ENCODE measurements around the gene FAM168B.

The FAM168B gene

DNA sequence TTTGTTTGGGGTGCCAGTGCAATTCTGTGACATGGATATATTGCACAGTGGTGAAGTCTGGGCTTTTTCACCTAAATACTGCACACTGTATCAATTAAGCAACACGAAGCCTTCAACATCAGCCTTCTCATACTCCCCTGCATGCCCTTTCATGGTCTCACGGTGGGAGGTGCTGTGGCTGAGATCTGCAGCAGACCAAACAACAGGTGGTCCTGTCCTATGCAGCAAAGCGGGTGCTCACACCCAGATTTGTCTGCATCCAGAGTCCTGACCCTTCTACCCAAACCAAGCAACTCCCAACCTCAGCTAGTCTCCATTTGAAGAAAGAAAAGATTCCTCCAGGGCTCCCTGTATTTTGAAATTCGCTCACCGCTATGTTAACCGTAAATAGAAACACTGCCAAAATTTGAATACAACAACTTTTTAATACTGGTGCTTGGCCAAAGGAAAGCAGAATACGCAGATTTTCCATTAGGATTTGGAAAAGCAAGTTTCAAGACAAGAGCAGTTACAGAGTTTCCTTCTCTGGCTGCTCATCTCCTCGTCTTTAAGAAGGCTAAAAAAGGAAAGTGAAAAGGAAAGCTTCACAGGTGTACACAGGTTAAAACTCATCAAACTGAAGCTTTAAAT is 34.9 kb downstream of the FAM168B start:
- H2BK12ac ChIP-seq (ENCODE audit: low read length) = no peak overlapping the region
- H3K4ac ChIP-seq (ENCODE audit: low read depth, low read length) = peak overlapping the region; percentile 64
- peaks cover 14% of the 10 kb centered on the region for H3K79me2 ChIP-seq (ENCODE audit: control insufficient read depth, insufficient read depth, low read length, poor library complexity)
- peaks cover 32 to 55% of the 10 kb centered on the region in 2 experiments for H3K36me3 ChIP-seq (ENCODE audit: control insufficient read depth in 1 of 2, insufficient read depth in 2 of 2, low read length in 2 of 2)
- no peaks in the 10 kb centered on the region for H3K79me1 ChIP-seq (ENCODE audit: low read length)
- H3K27ac ChIP-seq (ENCODE audit: low read depth, low read length) = no peak overlapping the region
- H3K4me3 ChIP-seq (ENCODE audit: low read depth, low read length) = no peak overlapping the region
- no peak overlapping the region for H3K18ac ChIP-seq (ENCODE audit: low read length)
- no peak overlapping the region for H4K91ac ChIP-seq (ENCODE audit: low read depth, low read length)
- no peak overlapping the region for H2AFZ ChIP-seq (ENCODE audit: insufficient read depth, low read length, poor library complexity)
- no peak overlapping the region for H2BK5ac ChIP-seq (ENCODE audit: low read depth, low read length, poor library complexity)
- no CpG with 5 or more reads among the region's 8 CpGs for WGBS (ENCODE audit: extremely low coverage, insufficient coverage, insufficient read length)
- no peaks in the 10 kb centered on the region for H3K27me3 ChIP-seq (ENCODE audit: insufficient read depth, low read length)
- H4K8ac ChIP-seq (ENCODE audit: low read depth, low read length) = no peak overlapping the region
- H3K14ac ChIP-seq (ENCODE audit: low read length) = no peak overlapping the region
- H2AK5ac ChIP-seq (ENCODE audit: low read length) = no peak overlapping the region
- no peak overlapping the region for H2BK120ac ChIP-seq (ENCODE audit: insufficient read depth, low read length, poor library complexity)
- H3K9me3 ChIP-seq (ENCODE audit: insufficient read depth, low read depth, low read length) = no peaks in the 10 kb centered on the region
- H3K9ac ChIP-seq (ENCODE audit: low read length) = no peak overlapping the region
- no peak overlapping the region for H4K12ac ChIP-seq (ENCODE audit: low read depth, low read length)
- DNase-seq = no peak
- H3K4me1 ChIP-seq (ENCODE audit: control insufficient read depth in 1 of 2, insufficient read depth in 2 of 2, low read length in 2 of 2) = no peaks in the 10 kb centered on the region
- H3K4me2 ChIP-seq (ENCODE audit: low read length) = no peak overlapping the region
- H3K23ac ChIP-seq (ENCODE audit: low read length) = no peak overlapping the region

DNA sequence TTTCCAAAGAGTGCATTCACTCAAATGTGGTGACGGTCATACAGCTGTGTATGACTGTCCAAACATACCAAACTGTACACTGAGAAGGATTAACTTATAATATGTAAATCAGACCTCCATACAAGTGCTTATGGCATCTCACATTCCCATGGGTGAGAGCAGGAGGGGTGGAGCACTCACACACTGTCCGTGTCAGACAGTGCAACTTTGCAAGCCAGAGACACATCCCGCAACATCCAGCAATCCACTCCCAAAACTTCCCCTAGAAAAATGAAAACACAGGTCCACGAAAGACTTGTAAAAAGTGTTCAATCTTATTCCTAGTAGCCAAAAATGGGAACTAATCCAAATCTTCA is 36.4 kb downstream of the FAM168B start:
- Histone ChIP-seq H2AK5ac (ENCODE audit: low read length) (no peak overlapping the region), H3K4me2 (ENCODE audit: low read length) (no peak overlapping the region), H3K4ac (ENCODE audit: low read depth, low read length) (no peak overlapping the region), H2BK5ac (ENCODE audit: low read depth, low read length, poor library complexity) (no peak overlapping the region), H3K14ac (ENCODE audit: low read length) (no peak overlapping the region), H4K8ac (ENCODE audit: low read depth, low read length) (no peak overlapping the region), H3K27ac (ENCODE audit: low read depth, low read length) (no peak overlapping the region), H2BK120ac (ENCODE audit: insufficient read depth, low read length, poor library complexity) (no peak overlapping the region), H2AFZ (ENCODE audit: insufficient read depth, low read length, poor library complexity) (no peak overlapping the region), H3K36me3 (ENCODE audit: control insufficient read depth in 1 of 2, insufficient read depth in 2 of 2, low read length in 2 of 2) (peaks cover 39 to 62% of the 10 kb centered on the region in 2 experiments), H4K91ac (ENCODE audit: low read depth, low read length) (no peak overlapping the region), H3K79me1 (ENCODE audit: low read length) (no peaks in the 10 kb centered on the region), H3K79me2 (ENCODE audit: control insufficient read depth, insufficient read depth, low read length, poor library complexity) (peaks cover 12% of the 10 kb centered on the region), H3K4me1 (ENCODE audit: control insufficient read depth in 1 of 2, insufficient read depth in 2 of 2, low read length in 2 of 2) (no peaks in the 10 kb centered on the region), H2BK12ac (ENCODE audit: low read length) (no peak overlapping the region), H3K23ac (ENCODE audit: low read length) (no peak overlapping the region), H3K9me3 (ENCODE audit: insufficient read depth, low read depth, low read length) (no peaks in the 10 kb centered on the region), H3K9ac (ENCODE audit: low read length) (no peak overlapping the region), H3K27me3 (ENCODE audit: insufficient read depth, low read length) (no peaks in the 10 kb centered on the region), H4K12ac (ENCODE audit: low read depth, low read length) (no peak overlapping the region), H3K4me3 (ENCODE audit: low read depth, low read length) (no peak overlapping the region), H3K18ac (ENCODE audit: low read length) (no peak overlapping the region)
- WGBS (ENCODE audit: extremely low coverage, insufficient coverage, insufficient read length) = no CpG with 5 or more reads among the region's 4 CpGs
- no peak for DNase-seq

DNA sequence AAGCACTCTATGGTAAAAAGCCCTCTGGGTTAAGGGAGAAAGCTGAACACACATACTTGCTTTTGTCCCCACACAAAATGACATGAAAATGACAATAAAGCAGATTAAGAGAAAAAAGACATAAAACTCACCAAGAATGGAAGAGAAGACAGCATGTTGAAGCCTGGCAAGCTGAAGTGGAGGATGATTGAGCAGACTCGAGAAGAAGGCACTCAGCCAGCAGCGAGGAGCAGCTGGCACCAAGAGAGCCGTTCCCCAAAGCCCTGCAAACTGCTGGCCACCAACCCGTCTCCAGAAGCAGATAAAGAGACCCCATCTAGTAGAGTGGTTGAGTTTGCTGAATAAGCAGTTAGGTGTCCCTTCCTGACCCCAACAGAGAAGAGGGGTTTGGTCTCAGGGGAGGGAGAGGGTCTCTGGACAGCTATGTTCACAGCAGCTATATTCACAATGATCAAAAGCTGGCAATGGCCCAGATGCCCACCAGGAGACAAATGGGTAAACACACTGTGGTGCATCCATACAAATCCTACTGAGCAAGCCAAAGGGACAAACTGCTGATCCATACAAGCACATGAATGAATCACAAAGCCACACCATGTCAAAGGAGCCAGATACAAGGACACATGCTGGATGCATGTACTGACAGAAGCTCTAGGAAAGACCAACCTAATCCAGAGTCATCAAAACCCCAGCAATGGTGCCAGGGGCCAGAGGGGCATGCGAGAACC is 36.9 kb downstream of the FAM168B start:
- Histone ChIP-seq H3K23ac (ENCODE audit: low read length) (no peak overlapping the region), H3K4me1 (ENCODE audit: control insufficient read depth in 1 of 2, insufficient read depth in 2 of 2, low read length in 2 of 2) (no peaks in the 10 kb centered on the region), H3K27me3 (ENCODE audit: insufficient read depth, low read length) (no peaks in the 10 kb centered on the region), H3K18ac (ENCODE audit: low read length) (no peak overlapping the region), H2AK5ac (ENCODE audit: low read length) (no peak overlapping the region), H4K91ac (ENCODE audit: low read depth, low read length) (no peak overlapping the region), H3K27ac (ENCODE audit: low read depth, low read length) (no peak overlapping the region), H4K12ac (ENCODE audit: low read depth, low read length) (no peak overlapping the region), H2BK12ac (ENCODE audit: low read length) (no peak overlapping the region), H2BK120ac (ENCODE audit: insufficient read depth, low read length, poor library complexity) (no peak overlapping the region), H3K4me2 (ENCODE audit: low read length) (no peak overlapping the region), H2AFZ (ENCODE audit: insufficient read depth, low read length, poor library complexity) (no peak overlapping the region), H3K9me3 (ENCODE audit: insufficient read depth, low read depth, low read length) (no peaks in the 10 kb centered on the region), H3K79me2 (ENCODE audit: control insufficient read depth, insufficient read depth, low read length, poor library complexity) (peaks cover 10% of the 10 kb centered on the region), H3K14ac (ENCODE audit: low read length) (no peak overlapping the region), H3K4ac (ENCODE audit: low read depth, low read length) (no peak overlapping the region), H3K4me3 (ENCODE audit: low read depth, low read length) (no peak overlapping the region), H2BK5ac (ENCODE audit: low read depth, low read length, poor library complexity) (no peak overlapping the region), H3K9ac (ENCODE audit: low read length) (no peak overlapping the region), H3K36me3 (ENCODE audit: control insufficient read depth in 1 of 2, insufficient read depth in 2 of 2, low read length in 2 of 2) (peaks cover 41 to 63% of the 10 kb centered on the region in 2 experiments), H3K79me1 (ENCODE audit: low read length) (no peaks in the 10 kb centered on the region), H4K8ac (ENCODE audit: low read depth, low read length) (no peak overlapping the region)
- no peak for DNase-seq
- WGBS (ENCODE audit: extremely low coverage, insufficient coverage, insufficient read length) = no CpG with 5 or more reads among the region's 5 CpGs

DNA sequence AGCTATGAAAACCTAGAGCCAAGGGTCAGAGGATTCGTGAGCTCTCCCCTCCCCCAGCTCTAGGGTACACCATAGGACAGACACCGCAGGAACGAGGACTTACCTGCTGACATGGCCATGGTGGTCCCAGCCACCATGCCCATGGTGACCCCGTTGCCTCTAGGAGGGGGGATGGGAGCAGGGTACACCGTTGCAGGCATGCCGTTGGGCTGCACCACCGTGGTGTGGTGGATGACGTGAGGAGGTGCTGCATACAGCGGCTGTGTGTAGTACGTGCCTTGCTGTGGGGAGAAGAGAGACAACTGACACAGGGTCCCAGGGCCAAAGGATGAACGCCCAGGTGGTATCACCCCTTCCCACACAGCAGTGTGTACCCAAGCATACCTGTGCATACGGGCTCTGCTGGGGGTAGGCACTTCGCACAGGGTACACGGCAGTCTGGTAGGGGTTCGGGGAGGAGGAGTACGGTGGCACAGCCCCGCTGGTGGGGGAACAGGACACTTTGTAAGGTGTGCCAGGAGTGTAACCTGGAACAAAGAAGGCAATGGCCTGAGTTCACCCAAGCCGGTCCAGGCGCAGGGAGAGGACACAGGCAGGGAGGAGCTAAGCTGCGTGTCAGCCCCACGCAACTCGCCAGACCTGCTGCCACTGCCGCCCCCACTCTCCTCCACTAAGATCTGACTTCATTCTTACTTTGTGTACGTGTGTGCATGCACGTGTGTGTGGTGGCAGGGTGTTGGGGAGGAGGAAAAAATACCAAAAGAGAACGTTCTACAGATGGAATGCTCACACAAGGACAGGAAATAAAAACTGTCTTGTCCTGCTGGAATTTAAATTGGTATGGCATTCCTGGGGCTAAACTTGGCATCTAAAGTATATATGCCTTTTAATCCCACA is 37.8 kb downstream of the FAM168B start:
- Histone ChIP-seq H3K18ac (ENCODE audit: low read length) (peak overlapping the region; percentile 10), H3K23ac (ENCODE audit: low read length) (no peak overlapping the region), H3K4me1 (ENCODE audit: control insufficient read depth in 1 of 2, insufficient read depth in 2 of 2, low read length in 2 of 2) (no peaks in the 10 kb centered on the region), H3K27ac (ENCODE audit: low read depth, low read length) (no peak overlapping the region), H4K12ac (ENCODE audit: low read depth, low read length) (no peak overlapping the region), H3K9ac (ENCODE audit: low read length) (no peak overlapping the region), H3K4me2 (ENCODE audit: low read length) (no peak overlapping the region), H3K79me1 (ENCODE audit: low read length) (no peaks in the 10 kb centered on the region), H2AK5ac (ENCODE audit: low read length) (no peak overlapping the region), H4K8ac (ENCODE audit: low read depth, low read length) (no peak overlapping the region), H3K4me3 (ENCODE audit: low read depth, low read length) (no peak overlapping the region), H3K79me2 (ENCODE audit: control insufficient read depth, insufficient read depth, low read length, poor library complexity) (peaks cover 9% of the 10 kb centered on the region), H2BK12ac (ENCODE audit: low read length) (no peak overlapping the region), H3K9me3 (ENCODE audit: insufficient read depth, low read depth, low read length) (no peaks in the 10 kb centered on the region), H3K4ac (ENCODE audit: low read depth, low read length) (no peak overlapping the region), H3K36me3 (ENCODE audit: control insufficient read depth in 1 of 2, insufficient read depth in 2 of 2, low read length in 2 of 2) (peaks cover 48 to 69% of the 10 kb centered on the region in 2 experiments), H2BK5ac (ENCODE audit: low read depth, low read length, poor library complexity) (no peak overlapping the region), H2AFZ (ENCODE audit: insufficient read depth, low read length, poor library complexity) (no peak overlapping the region), H3K27me3 (ENCODE audit: insufficient read depth, low read length) (no peaks in the 10 kb centered on the region), H2BK120ac (ENCODE audit: insufficient read depth, low read length, poor library complexity) (no peak overlapping the region), H4K91ac (ENCODE audit: low read depth, low read length) (no peak overlapping the region), H3K14ac (ENCODE audit: low read length) (no peak overlapping the region)
- WGBS (ENCODE audit: extremely low coverage, insufficient coverage, insufficient read length) = no CpG with 5 or more reads among the region's 26 CpGs
- no peak for DNase-seq

All from trophoblast cell (in vitro differentiated cells and primary cell).